Esophagus muscularis mucosa (tissue), 4 donors: ENCODE results near the gene USHBP1. TPM values are rescaled to one million over a fixed set of nuclear protein-coding genes. Genes with fewer than 3 reads are reported as not detected.

Experiments used
- DNase-seq: peaks from one replicate; pipeline ENCODE4 v3.0.0-alpha.2; 2017; ENCODE audit errors: extremely low spot score
- H3K27ac ChIP-seq, 4 donors: fragments of 200-600 bp; sonication (generic); replicated peaks in 1 of 4; 1 replicate in 3 of 4; 2 replicates in 1 of 4; pipeline ENCODE4 v1.5.1; 2016 to 2019; ENCODE audit warnings: mild to moderate bottlenecking in 1 of 4
- H3K27me3 ChIP-seq, 4 donors: fragments of 200-600 bp; sonication (generic); one replicate each; pipeline versions ENCODE4 v1.5.1 to v1.6.0; 2016 to 2019
- H3K36me3 ChIP-seq, 4 donors: fragments of 200-600 bp; sonication (generic); one replicate each; pipeline ENCODE4 v1.5.1; 2016 to 2019
- H3K4me1 ChIP-seq, 4 donors: fragments of 200-600 bp; sonication (generic); one replicate each; pipeline ENCODE4 v1.5.1; 2016 to 2019
- H3K4me3 ChIP-seq, 4 donors: fragments of 200-600 bp; sonication (generic); 1 replicate in 2 of 4; 2 replicates in 2 of 4; pipeline ENCODE4 v1.5.1; 2016 to 2019; ENCODE audit warnings: mild to moderate bottlenecking in 4 of 4, moderate library complexity in 1 of 4
- H3K9me3 ChIP-seq, 4 donors: fragments of 200-600 bp; sonication (generic); 1 replicate in 3 of 4; 2 replicates in 1 of 4; pipeline ENCODE4 v1.5.1; 2016 to 2019
- EP300 ChIP-seq: sonication (generic); formaldehyde crosslinking; IDR thresholded peaks from one replicate; pipeline ENCODE4 v1.6.1; 2017; ENCODE audit warnings: antibody characterized with exemption
- POLR2A ChIP-seq: fragments of 450-650 bp; IDR thresholded peaks from one replicate; pipeline ENCODE4 v1.6.1; 2017; ENCODE audit warnings: antibody characterized with exemption, moderate library complexity, mild to moderate bottlenecking, low read depth
- POLR2AphosphoS5 ChIP-seq, 2 donors: sonication (generic); formaldehyde crosslinking; IDR thresholded peaks; one replicate each; pipeline ENCODE4 v1.6.1; 2017; ENCODE audit warnings: antibody characterized with exemption in 2 of 2
- WGBS: methylation state at CpG from one replicate; pipeline ENCODE4 v1.1.5; 2018; 5-methylcytosine and 5-hydroxymethylcytosine counted together
- intact Hi-C: fragments of 100-400 bp; cut with DNase I; formaldehyde crosslinking; loops from one replicate; pipeline ENCODE4 v1.15.1; 2023
- total RNA-seq, 4 donors: library from RNA; depleted of rRNA; stranded (reverse); fragments of >200 nt; gene quantifications; one replicate each; pipeline versions ENCODE4 v1.1.0 to v1.2.1, GENCODE V29; 2016
- TF ChIP-seq, protein P1 (sequence below), 3 experiments: fragments of 200-600 bp in 2 of 3; fragments of 450-650 bp in 1 of 3; sonication (generic) in 2 of 3; IDR thresholded peaks; one replicate each; pipeline ENCODE4 v1.5.1; 2017 to 2019; ENCODE audit warnings: antibody characterized with exemption in 3 of 3, mild to moderate bottlenecking in 2 of 3, moderate library complexity in 1 of 3

USHBP1 gene
- total RNA-seq, 4 donors from 2014 or later, result 2.2 to 12.0 (median 6.3) TPM

DNA sequence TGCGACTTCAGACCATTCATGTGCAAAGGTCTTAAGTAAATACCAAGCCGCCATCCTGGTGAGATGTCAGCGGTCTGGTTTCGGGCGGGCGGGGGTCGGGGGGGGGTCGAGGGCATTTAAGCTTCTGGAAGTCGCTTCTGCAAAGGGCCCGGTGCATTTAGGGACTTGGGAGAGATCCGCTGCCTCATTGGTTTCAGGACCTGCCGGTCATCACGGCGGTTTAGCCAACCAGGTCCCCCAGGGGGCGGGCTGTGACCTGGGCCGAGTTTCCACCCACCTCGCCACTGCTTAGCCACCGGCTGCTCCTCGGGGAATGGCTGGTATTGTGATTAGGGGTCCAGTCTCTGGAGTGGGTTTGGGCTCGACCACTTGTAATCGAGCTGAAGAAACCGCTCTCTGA is 24.9 kb upstream of the USHBP1 start:
- intact Hi-C loops, result no loop called here
- WGBS, result 13% methylated on average over 21 of the region's 22 CpGs
- H3K27me3 ChIP-seq, result no peaks in the 10 kb centered on the region
- H3K27ac ChIP-seq, result no peak overlapping the region
- H3K9me3 ChIP-seq, result no peaks in the 10 kb centered on the region
- peaks cover 0 to 8% (median 5%) of the 10 kb centered on the region in 4 donors for H3K36me3 ChIP-seq
- peak overlapping the region in 1 of 4 donors; percentile 22 for H3K4me3 ChIP-seq
- peak; percentile 91 for DNase-seq
- TF ChIP-seq POLR2A (no peak), POLR2AphosphoS5 (IDR thresholded peaks at IDR 0.05) (no peak), EP300 (no peak)
- H3K4me1 ChIP-seq, result peaks cover 0 to 33% (median 21%) of the 10 kb centered on the region in 4 donors

DNA sequence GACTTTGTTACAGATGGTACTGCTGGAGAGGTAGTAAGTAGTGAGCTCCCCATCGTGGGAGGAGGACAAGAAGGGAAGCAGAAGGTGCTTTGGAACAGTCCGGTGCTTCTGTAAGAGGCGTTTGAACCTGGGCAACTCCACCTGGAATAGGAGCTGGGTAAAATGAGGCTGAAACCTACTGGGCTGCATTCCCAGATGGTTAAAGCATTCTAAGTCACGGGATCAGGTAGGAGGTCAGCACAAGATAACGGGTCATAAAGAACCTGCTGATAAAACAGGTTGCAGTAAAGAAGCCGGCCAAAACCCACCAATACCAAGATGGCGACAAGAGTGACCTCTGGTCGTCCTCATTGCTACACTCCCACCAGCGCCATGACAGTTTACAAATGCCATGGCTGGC is 22.2 kb upstream of the USHBP1 start:
- 91% methylated on average over 9 of the region's 9 CpGs for WGBS

GRCh38 chr19:17286263-17286662 is 21.7 kb upstream of the USHBP1 start:
- Histone ChIP-seq H3K4me1 (peaks cover 14 to 27% (median 23%) of the 10 kb centered on the region in 4 donors), H3K36me3 (no peaks in the 10 kb centered on the region), H3K9me3 (no peaks in the 10 kb centered on the region), H3K27me3 (peaks cover 0 to 21% (median 12%) of the 10 kb centered on the region in 4 donors), H3K4me3 (no peak overlapping the region), H3K27ac (no peak overlapping the region)
- 91% methylated on average over 4 of the region's 11 CpGs for WGBS
- no peak for DNase-seq
- intact Hi-C loops, result no loop called here
- TF ChIP-seq POLR2A (no peak), POLR2AphosphoS5 (IDR thresholded peaks at IDR 0.05) (no peak), EP300 (no peak)
- TF ChIP-seq, protein P1, sequence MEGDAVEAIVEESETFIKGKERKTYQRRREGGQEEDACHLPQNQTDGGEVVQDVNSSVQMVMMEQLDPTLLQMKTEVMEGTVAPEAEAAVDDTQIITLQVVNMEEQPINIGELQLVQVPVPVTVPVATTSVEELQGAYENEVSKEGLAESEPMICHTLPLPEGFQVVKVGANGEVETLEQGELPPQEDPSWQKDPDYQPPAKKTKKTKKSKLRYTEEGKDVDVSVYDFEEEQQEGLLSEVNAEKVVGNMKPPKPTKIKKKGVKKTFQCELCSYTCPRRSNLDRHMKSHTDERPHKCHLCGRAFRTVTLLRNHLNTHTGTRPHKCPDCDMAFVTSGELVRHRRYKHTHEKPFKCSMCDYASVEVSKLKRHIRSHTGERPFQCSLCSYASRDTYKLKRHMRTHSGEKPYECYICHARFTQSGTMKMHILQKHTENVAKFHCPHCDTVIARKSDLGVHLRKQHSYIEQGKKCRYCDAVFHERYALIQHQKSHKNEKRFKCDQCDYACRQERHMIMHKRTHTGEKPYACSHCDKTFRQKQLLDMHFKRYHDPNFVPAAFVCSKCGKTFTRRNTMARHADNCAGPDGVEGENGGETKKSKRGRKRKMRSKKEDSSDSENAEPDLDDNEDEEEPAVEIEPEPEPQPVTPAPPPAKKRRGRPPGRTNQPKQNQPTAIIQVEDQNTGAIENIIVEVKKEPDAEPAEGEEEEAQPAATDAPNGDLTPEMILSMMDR (IDR thresholded peaks at IDR 0.05), result no peak

More for the DNA sequence above, 22.2 kb upstream of the USHBP1 start:
- H3K4me3 ChIP-seq, result no peak overlapping the region
- H3K9me3 ChIP-seq, result no peaks in the 10 kb centered on the region
- DNase-seq, result no peak
- H3K27ac ChIP-seq, result no peak overlapping the region
- peaks cover 0 to 16% (median 7%) of the 10 kb centered on the region in 4 donors for H3K27me3 ChIP-seq
- TF ChIP-seq, protein P1 (IDR thresholded peaks at IDR 0.05), result no peak
- TF ChIP-seq EP300 (no peak), POLR2A (no peak), POLR2AphosphoS5 (IDR thresholded peaks at IDR 0.05) (no peak)
- intact Hi-C loops, result no loop called here
- no peaks in the 10 kb centered on the region for H3K36me3 ChIP-seq
- H3K4me1 ChIP-seq, result peaks cover 11 to 23% (median 18%) of the 10 kb centered on the region in 4 donors

DNA sequence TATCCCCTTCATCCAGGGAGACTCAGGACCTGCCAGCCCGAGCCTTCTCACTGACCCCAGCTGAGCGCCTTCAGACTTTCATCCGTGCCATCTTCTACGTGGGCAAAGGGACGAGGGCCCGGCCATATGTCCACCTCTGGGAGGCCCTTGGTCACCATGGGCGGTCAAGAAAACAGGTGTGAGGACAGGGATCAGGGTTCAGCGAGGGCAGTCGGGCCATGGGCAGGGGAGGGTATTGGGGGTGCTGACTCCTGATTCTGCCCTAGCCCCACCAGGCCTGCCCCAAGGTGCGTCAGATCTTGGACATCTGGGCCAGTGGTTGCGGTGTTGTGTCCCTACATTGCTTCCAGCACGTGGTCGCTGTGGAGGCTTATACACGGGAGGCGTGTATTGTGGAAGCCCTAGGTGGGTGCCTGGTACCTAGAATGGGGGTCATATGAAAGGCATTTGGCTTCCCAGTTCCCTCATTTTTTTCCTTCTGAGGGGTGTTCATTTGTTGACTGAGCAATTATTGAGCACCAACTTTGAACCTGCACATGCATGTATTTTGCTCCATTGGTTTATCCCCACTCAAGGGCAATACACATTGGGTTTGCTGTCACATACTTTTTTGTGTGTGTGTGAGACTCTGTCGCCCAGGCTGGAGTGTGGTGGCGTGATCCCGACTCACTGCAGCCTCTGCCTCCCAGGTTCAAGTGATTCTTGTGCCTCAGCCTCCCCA is 21.0 kb upstream of the USHBP1 start:
- no peaks in the 10 kb centered on the region for H3K9me3 ChIP-seq
- intact Hi-C loops, result no loop called here
- no peak overlapping the region for H3K27ac ChIP-seq
- no peak for DNase-seq
- H3K27me3 ChIP-seq, result peaks cover 0 to 28% (median 12%) of the 10 kb centered on the region in 4 donors
- no peaks in the 10 kb centered on the region for H3K36me3 ChIP-seq
- H3K4me3 ChIP-seq, result no peak overlapping the region
- no peak for TF ChIP-seq EP300
- TF ChIP-seq, protein P1 (IDR thresholded peaks at IDR 0.05), result no peak
- TF ChIP-seq POLR2A, result no peak
- TF ChIP-seq POLR2AphosphoS5 (IDR thresholded peaks at IDR 0.05), result no peak
- 88% methylated on average over 18 of the region's 18 CpGs for WGBS
- H3K4me1 ChIP-seq, result peaks cover 14 to 30% (median 24%) of the 10 kb centered on the region in 4 donors

DNA sequence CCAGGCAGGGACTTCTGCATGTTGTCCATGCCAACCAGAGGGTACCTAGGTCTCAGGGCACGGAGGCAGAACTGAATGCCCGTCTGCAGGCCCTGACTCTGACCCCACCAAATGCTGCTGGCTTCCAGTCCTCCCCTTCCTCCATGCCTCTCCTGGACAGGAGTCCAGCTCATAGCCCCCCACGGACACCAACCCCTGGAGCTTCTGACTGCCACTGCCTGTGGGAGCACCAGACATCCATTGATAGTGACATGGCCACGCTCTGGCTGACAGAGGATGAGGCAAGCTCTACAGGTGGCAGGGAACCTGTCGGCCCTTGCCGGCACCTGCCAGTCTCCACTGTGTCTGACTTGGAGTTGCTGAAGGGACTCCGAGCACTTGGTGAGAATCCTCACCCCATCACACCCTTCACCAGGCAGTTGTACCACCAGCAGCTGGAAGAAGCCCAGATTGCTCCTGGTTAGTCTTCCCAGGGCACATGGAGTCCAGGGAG is 19.0 kb upstream of the USHBP1 start:
- Histone ChIP-seq H3K27me3 (peaks cover 0 to 29% (median 12%) of the 10 kb centered on the region in 4 donors), H3K36me3 (peaks cover 4 to 15% (median 8%) of the 10 kb centered on the region in 4 donors), H3K4me1 (peaks cover 14 to 20% (median 18%) of the 10 kb centered on the region in 4 donors), H3K9me3 (no peaks in the 10 kb centered on the region), H3K27ac (no peak overlapping the region), H3K4me3 (no peak overlapping the region)
- no peak for DNase-seq
- no peak for TF ChIP-seq EP300
- TF ChIP-seq POLR2A, result no peak
- TF ChIP-seq POLR2AphosphoS5 (IDR thresholded peaks at IDR 0.05), result no peak
- intact Hi-C loops, result loop anchor here (2.0 kb wide), 1 partner anchor 217 kb away; no protein-coding TSS in a partner anchor
- WGBS, result 93% methylated on average over 6 of the region's 7 CpGs
